ENCODE measurements around the gene MAN2B2. TPM values are rescaled to one million over a fixed set of nuclear protein-coding genes. Genes with fewer than 3 reads are reported as not detected.

The MAN2B2 gene
- total and polyA plus RNA-seq, 2 of the 8 experiments (the other 6 are each of a cell fraction or from before 2014, with no cell fraction given), result 3.3 to 4.0 TPM

DNA sequence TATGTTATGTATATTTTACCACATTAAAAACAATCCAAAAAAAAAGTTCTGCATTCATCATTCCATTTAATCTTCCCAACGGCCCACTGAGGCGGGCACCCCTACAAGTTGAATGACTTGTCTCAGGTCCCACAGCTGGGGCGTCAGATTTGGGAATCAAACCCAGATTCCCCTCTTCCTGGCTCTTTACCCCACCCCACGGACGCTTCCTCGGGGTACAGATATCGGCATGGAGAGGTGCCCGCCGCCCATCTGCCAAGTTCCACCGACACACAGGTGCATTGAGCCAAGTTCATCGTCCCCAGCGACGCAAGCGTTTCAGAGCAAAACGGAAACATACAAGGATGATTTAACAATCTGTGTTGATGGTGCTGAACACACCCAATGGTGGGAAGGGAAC lies 36.9 kb upstream of the MAN2B2 start (continued):
- TF ChIP-seq HDAC2 (IDR thresholded peaks at IDR 0.05; ENCODE audit: borderline replicate concordance in 1 of 2, low read depth in 2 of 2, low read length in 2 of 2) (no peak), KDM5A (IDR thresholded peaks at IDR 0.05; ENCODE audit: low read length) (no peak)

All from H1 (cell line).